ENCODE measurements around the gene CCS. TPM values are rescaled to one million over a fixed set of nuclear protein-coding genes. Genes with fewer than 3 reads are reported as not detected.
"Not testable (repeated sequence)": the region's sequence is repeated elsewhere in the genome, so short reads cannot be mapped to it uniquely, and the experiment has no call there.

Gene CCS
- total RNA-seq, 1 donor from 2014 or later: 64.9 TPM

GRCh38 chr11:66591175-66591574, 1.8 kb upstream of the CCS start:
- DNase-seq (ENCODE audit: low spot score): no peak

- DNase-seq (ENCODE audit: low spot score): no peak
Observed at GRCh38 chr11:66593303-66593635, 284 bp downstream of the CCS start.

DNA sequence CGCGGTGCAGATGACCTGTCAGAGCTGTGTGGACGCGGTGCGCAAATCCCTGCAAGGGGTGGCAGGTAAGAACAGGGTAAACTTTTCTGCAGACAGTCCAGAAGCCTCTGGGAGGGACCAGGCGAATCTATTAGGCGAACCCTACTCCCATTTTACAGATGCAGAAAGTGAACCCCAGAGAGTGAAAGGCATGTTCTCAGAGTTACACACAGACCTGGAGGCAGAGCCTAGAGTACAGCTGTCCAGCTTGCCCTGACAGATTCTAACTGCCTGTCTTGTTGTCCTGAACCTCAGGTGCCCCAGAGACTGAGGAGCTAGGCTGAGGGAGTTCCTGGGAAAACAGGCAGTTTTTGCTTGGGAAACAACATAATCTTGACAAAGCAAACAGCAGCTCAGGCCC, 665 bp downstream of the CCS start:
- DNase-seq (ENCODE audit: low spot score): no peak

GRCh38 chr11:66595245-66595904, 2.4 kb downstream of the CCS start:
- peak; percentile 68 for DNase-seq (ENCODE audit: low spot score)

DNA sequence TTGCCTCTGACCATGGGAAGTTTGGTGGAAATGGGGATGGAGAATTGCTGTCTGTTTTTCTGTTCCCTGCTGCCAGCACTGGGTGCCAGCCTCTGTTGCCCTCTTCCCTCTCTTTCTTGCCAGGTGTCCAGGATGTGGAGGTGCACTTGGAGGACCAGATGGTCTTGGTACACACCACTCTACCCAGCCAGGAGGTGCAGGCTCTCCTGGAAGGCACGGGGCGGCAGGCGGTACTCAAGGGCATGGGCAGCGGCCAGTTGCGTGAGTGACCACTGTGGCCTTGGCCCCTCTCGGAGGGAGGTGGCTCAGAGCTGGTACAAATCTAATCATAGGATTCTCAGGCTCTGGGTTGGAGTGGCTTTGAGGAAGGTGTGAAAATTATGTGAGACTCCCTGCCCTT, 6.0 kb downstream of the CCS start:
- no peak for DNase-seq (ENCODE audit: low spot score)

- DNase-seq (ENCODE audit: low spot score): no peak
Observed at GRCh38 chr11:66600219-66600618, 7.2 kb downstream of the CCS start.

GRCh38 chr11:66600631-66601233, 7.7 kb downstream of the CCS start:
- DNase-seq (ENCODE audit: low spot score): no peak

DNA sequence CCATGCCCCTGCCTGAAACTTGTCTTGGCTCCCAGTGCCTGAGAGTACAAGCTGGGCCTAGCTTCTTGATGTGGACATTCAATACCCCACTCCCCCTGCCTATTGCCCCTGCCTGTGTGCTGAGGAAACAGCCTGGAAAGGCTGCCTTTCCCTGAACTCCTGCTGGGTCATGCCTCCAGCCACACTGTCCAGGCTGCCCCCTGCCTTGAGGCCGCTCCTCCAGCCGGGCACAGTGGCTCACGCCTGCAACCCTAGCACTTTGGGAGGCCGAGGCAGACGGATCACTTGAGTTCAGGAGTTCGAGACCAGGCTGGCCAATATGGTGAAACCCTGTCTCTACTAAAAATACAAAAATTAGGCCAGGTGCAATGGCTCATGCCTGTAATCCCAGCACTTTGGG, 10.1 kb downstream of the CCS start:
- DNase-seq (ENCODE audit: low spot score): no peak

DNA sequence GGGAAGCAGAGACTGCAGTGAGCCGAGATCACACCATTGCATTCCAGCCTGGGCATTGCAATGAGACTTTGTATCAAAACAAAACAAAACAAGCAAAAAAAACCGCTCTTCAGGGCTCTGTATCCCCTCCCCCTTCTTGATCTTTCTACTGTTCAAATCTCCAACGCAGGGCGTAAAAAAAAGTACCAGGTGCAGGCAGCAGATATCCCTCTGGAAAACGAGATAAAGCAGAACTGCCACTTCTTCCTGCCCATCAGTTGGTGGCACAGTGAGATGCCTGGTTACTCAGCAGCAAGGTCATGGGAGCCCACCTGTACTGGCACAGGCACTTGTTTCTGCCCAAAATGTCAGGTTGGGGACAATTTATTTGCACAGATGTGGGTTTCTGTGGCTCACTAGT, 11.2 kb downstream of the CCS start:
- DNase-seq (ENCODE audit: low spot score): no peak

- not testable (repeated sequence) for DNase-seq (ENCODE audit: low spot score)
Observed at GRCh38 chr11:66606608-66607007, 13.6 kb downstream of the CCS start.

DNA sequence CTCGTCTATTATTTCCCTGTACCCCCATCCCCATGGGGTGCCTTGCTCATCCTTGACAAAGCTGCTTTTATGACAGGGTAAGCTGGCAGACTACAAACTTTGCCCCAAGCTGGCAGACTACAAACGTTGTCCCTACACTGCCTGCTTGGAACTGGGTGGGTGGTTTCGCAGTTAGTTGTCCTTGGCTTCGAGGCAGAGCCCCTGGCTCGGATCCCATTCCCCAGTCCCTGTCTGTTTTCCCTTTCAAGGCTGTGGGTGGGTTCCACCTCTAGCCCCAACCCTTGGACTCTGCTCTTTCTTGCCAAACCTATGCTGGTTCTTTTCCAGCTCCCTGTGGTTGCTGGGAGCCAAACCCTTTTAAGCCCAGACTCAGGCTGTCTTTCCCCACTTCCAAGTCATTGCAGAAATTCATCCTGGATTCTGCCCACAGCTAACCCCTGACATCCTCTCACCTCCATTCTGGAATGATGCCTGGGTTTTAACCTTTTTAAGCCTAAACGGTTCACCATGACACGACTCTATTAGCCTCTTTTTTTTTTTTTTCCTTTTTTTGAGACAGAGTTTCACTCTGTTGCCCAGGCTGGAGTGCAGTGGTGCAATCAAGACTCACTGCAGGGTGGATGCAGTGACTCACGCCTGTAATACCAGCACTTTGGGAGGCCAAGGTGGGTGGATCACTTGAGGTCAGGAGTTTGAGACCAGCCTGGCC, 14.3 kb downstream of the CCS start:
- peak; percentile 89 for DNase-seq (ENCODE audit: low spot score)

DNA sequence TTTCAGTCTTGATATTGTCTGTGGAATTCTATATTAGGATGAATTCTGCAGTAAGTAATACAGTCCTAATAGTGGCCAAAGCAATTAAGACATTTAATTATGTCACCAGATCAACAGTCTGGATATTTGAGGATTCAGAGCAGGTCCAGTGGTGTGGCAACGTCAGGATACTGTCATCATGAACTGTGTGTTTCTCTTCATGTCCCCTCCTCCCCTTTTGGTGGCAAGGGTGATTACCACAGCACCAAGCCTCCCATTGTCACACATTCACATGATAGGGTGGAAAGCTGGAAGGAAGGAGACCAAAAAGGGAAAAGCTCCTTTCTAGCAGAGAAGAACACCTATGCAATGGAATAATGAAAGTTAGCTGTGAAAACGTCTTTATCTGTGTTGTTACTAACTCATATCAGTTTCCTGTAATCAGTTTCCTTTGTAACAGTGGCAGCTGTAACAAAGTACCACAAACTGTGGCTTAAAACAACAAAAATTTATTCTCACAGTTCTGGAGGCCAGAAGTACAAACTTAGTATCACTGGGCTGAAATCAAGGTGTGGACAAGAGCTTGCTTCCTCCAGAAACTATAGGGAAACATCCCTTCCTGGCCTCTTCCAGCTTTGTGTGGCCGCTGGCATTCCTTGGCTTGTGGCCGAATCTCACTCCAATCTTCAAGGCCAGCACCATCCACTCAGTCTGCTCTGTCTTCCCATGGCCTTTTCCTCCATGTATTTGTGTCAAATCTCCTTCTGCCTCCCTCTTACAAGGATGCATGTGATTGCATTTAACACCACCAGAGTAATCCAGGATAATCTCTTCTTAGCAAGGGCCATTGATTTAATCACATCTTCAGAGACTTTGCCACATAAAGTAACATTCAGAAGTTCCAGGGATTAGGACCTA, 17.0 kb downstream of the CCS start:
- no peak for DNase-seq (ENCODE audit: low spot score)

GRCh38 chr11:66612458-66612857, 19.5 kb downstream of the CCS start:
- no peak for DNase-seq (ENCODE audit: low spot score)

- DNase-seq (ENCODE audit: low spot score): no peak
Observed at GRCh38 chr11:66614073-66614472, 21.1 kb downstream of the CCS start.

DNA sequence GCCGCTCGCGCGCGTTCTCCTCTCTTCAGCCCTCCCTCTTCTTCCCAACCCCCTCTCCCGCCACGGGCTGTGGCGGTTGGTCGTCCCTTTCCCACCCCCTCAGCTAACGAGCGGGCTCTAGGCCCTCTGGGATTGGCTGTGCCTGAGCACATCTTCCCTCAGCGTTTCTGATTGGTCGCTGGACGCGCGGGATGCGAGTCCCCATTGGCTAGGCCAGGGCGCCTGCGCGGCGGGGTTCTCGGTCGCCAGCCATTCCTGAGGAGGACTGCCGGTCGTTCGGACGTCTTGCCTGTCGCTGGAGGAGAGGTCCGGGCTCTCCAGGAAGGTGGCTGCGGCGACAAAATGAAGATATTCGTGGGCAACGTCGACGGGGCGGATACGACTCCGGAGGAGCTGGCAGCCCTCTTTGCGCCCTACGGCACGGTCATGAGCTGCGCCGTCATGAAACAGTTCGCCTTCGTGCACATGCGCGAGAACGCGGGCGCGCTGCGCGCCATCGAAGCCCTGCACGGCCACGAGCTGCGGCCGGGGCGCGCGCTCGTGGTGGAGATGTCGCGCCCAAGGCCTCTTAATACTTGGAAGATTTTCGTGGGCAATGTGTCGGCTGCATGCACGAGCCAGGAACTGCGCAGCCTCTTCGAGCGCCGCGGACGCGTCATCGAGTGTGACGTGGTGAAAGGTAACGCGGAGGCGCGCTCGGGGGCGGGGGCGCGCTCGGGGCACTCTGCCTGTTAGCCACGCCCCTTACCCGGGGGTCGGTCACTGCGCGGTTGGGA, 23.6 kb downstream of the CCS start, which contains the start of gene RBM14:
Gene RBM14 (plus strand): TSS at position 252 of the 776 bp plus-strand sequence. CDS start 91 bp downstream, at position 343.
- peak; percentile 99 for DNase-seq (ENCODE audit: low spot score)

GRCh38 chr11:66617155-66617834, 24.3 kb downstream of the CCS start:
- DNase-seq (ENCODE audit: low spot score): no peak

DNA sequence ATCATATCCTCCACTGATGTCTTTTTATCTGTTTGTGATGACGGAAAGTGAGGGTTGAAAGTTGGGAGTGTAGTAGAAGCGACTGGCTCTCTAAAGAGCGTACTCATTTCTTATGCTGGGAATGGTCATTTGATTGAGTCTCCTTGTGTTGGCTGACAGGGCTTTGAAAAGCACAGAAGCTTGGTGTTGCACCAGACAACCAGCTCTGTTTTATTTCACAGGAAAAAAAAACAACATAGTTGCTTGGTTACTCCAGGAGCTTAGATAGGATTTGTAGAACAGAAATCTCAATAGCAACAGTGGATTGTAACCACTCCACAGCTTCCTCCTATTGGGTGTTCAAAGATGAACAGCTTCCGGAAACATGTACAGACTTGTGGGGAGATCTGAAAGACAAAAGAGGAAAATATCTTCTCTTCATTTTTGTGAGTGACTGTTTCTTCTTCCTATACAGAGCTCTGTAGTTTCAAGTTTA, 26.1 kb downstream of the CCS start:
- peak; percentile 14 for DNase-seq (ENCODE audit: low spot score)

DNA sequence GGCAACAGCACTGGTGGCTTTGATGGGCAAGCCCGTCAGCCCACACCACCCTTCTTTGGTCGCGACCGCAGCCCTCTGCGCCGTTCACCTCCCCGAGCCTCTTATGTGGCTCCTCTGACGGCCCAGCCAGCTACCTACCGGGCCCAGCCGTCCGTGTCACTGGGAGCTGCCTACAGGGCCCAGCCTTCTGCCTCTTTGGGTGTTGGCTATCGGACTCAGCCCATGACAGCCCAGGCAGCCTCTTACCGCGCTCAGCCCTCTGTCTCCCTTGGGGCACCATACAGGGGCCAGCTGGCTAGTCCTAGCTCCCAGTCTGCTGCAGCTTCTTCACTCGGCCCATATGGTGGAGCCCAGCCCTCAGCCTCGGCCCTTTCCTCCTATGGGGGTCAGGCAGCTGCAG, 31.5 kb downstream of the CCS start:
- DNase-seq (ENCODE audit: low spot score): no peak

DNA sequence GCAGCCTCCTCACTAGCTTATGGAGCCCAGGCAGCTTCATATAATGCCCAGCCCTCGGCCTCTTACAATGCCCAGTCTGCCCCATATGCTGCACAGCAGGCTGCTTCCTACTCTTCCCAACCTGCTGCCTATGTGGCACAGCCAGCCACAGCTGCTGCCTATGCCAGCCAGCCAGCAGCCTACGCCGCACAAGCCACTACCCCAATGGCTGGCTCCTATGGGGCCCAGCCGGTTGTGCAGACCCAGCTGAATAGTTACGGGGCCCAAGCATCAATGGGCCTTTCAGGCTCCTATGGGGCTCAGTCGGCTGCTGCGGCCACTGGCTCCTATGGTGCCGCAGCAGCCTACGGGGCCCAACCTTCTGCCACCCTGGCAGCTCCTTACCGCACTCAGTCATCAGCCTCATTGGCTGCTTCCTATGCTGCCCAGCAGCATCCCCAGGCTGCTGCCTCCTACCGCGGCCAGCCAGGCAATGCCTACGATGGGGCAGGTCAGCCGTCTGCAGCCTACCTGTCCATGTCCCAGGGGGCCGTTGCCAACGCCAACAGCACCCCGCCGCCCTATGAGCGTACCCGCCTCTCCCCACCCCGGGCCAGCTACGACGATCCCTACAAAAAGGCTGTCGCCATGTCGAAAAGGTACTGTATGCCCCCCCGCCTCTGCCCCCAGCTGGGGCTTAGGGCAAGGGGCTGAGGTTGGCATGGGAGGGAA, 32.2 kb downstream of the CCS start:
- no peak for DNase-seq (ENCODE audit: low spot score)

GRCh38 chr11:66625752-66626149, 32.8 kb downstream of the CCS start:
- DNase-seq (ENCODE audit: low spot score): no peak
